ENCODE results near the gene FRRS1. TPM values are rescaled to one million over a fixed set of nuclear protein-coding genes. Genes with fewer than 3 reads are reported as not detected.

FRRS1 gene
- 10 to 100 TPM in 4 of 7 donors, 1 to 10 TPM in 3; 8.1 to 17.2 (median 10.2) TPM for total RNA-seq
- 1 to 10 TPM; 2.8 to 8.0 TPM for polyA plus RNA-seq
- long read RNA-seq, donor 1, partial matches to known transcripts: 0 of 6 reads
- long read RNA-seq, donor 1, other reads (novel, unspliced or antisense): 2 of 6 reads
- long read RNA-seq, donor 2: 0 reads
- long read RNA-seq, donor 3, partial matches to known transcripts: 1 of 2 reads
- long read RNA-seq, donor 3, other reads (novel, unspliced or antisense): 0 of 2 reads

- no peak for TF ChIP-seq EP300 (IDR thresholded peaks at IDR 0.05)
- TF ChIP-seq POLR2A (IDR thresholded peaks at IDR 0.05): peak; percentile 32
- peak; percentile 52 to 58 (median 53) for DNase-seq
- H3K4me1 ChIP-seq (ENCODE audit: insufficient read depth): peaks cover 9% of the 10 kb centered on the region
- 0 to 1% (median 0%) methylated on average over 10 of the region's 10 CpGs for WGBS, 3 donors
- peak within 1 kb of the TSS; percentile 49 for H3K4me3 ChIP-seq
- H3K27me3 ChIP-seq: no peaks in the 10 kb centered on the region
- H3K9me3 ChIP-seq: no peaks in the 10 kb centered on the region
- H3K36me3 ChIP-seq: no peaks in the 10 kb centered on the region
- intact Hi-C loops (cut with DNase I): no loop called here
- peak within 1 kb of the TSS in 1 of 2 donors; percentile 77 for H3K27ac ChIP-seq
These were observed at the start of gene FRRS1 for GRCh38 chr1:99766378-99766800. Gene FRRS1 (minus strand): TSS chr1:99766635. CDS start chr1:99748768, 17,867 bp downstream.

GRCh38 chr1:99814373-99814900 lies 48.0 kb upstream of the FRRS1 start:
- intact Hi-C loops (cut with DNase I): no loop called here
- 87 to 93% (median 90%) methylated on average over 3 of the region's 3 CpGs for WGBS, 3 donors
- Histone ChIP-seq H3K4me3 (no peak overlapping the region), H3K27ac (no peak overlapping the region), H3K36me3 (no peaks in the 10 kb centered on the region), H3K4me1 (ENCODE audit: insufficient read depth) (no peaks in the 10 kb centered on the region), H3K27me3 (no peaks in the 10 kb centered on the region), H3K9me3 (no peaks in the 10 kb centered on the region)
- TF ChIP-seq EP300 (IDR thresholded peaks at IDR 0.05) (no peak), CTCF (IDR thresholded peaks at IDR 0.05) (no peak), POLR2A (IDR thresholded peaks at IDR 0.05) (no peak)
- DNase-seq: no peak

GRCh38 chr1:99811747-99812146 lies 45.3 kb upstream of the FRRS1 start:
- no peaks in the 10 kb centered on the region for H3K27me3 ChIP-seq
- H3K4me3 ChIP-seq: no peak overlapping the region
- no peaks in the 10 kb centered on the region for H3K36me3 ChIP-seq
- TF ChIP-seq POLR2A (IDR thresholded peaks at IDR 0.05): no peak
- no peak for TF ChIP-seq CTCF (IDR thresholded peaks at IDR 0.05)
- no peak for DNase-seq
- WGBS, 3 donors: 97 to 100% (median 99%) methylated on average over 1 of the region's 1 CpG
- no peak overlapping the region for H3K27ac ChIP-seq
- H3K4me1 ChIP-seq (ENCODE audit: insufficient read depth): peaks cover 3% of the 10 kb centered on the region
- intact Hi-C loops (cut with DNase I): no loop called here
- H3K9me3 ChIP-seq: no peaks in the 10 kb centered on the region

GRCh38 chr1:99811075-99811474 lies 44.6 kb upstream of the FRRS1 start:
- Histone ChIP-seq H3K27ac (no peak overlapping the region), H3K9me3 (no peaks in the 10 kb centered on the region), H3K4me3 (no peak overlapping the region), H3K27me3 (no peaks in the 10 kb centered on the region), H3K4me1 (ENCODE audit: insufficient read depth) (peaks cover 3% of the 10 kb centered on the region), H3K36me3 (no peaks in the 10 kb centered on the region)
- intact Hi-C loops (cut with DNase I): no loop called here
- no peak for TF ChIP-seq POLR2A (IDR thresholded peaks at IDR 0.05)
- no peak for TF ChIP-seq EP300 (IDR thresholded peaks at IDR 0.05)
- no peak for TF ChIP-seq CTCF (IDR thresholded peaks at IDR 0.05)
- 76 to 91% (median 79%) methylated on average over 1 of the region's 1 CpG for WGBS, 3 donors
- no peak for DNase-seq
